GM03348 (cell line): ENCODE data around the gene KAZN.

ENCODE experiments used
- DNase-seq: peaks from one replicate; pipeline ENCODE4 v3.0.0; 2012; ENCODE audit warnings: low spot score

KAZN gene

GRCh38 chr1:14913482-14914177 is 315.1 kb downstream of the KAZN start:
- no peak for DNase-seq

DNA sequence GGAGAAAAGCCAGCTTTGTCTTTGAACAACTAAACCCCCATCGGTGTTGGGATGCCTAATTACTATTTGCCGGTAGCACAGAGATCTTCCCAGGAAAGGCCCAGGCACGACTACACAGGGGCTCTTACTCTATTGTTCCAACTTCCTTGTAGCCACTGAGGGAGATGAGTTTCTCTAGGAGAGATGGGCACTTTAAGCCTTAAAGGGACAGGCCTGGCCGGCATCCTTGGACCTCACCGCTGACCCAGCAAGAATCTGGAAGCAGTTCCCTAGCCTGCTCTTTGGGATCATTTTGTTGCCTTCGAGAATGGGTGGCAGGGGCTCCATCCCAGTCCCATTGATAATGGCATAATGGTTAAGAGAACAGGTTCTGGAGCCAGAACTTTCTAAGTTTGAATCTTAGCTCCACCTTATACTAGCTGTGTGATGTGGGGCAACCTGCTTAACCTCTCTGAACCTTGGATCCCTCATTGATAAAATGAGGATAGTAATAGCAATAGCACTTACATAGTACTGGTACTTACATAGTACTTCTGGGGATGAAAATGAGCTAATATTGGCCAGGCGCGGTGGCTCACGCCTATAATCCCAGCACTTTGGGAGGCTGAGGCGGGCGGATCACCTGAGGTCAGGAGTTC is 316.0 kb downstream of the KAZN start:
- no peak for DNase-seq

- DNase-seq: peak; percentile 80
Measured at GRCh38 chr1:14915356-14916054, 317.0 kb downstream of the KAZN start.

GRCh38 chr1:14919289-14919688 is 320.8 kb downstream of the KAZN start:
- no peak for DNase-seq

GRCh38 chr1:14919751-14920150 is 321.3 kb downstream of the KAZN start:
- no peak for DNase-seq

DNA sequence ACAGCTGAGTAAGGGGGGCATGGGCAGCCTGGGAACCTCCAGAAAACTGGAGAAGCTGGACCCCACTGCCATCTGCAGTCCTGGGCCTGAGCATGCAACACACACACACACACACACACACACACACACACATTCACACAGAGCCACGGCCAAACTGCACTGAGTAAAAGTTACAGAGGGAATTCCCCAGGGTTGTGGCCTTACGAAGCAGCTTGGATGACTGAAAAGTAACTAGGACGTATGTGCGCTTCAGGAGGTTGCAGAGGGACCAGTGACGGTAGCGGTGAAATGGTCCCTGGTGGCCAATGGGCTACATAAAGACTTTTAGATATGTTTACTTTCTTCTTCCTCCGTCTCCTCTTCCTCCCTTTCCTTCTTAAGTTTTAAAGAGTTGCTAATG is 322.6 kb downstream of the KAZN start:
- no peak for DNase-seq

DNA sequence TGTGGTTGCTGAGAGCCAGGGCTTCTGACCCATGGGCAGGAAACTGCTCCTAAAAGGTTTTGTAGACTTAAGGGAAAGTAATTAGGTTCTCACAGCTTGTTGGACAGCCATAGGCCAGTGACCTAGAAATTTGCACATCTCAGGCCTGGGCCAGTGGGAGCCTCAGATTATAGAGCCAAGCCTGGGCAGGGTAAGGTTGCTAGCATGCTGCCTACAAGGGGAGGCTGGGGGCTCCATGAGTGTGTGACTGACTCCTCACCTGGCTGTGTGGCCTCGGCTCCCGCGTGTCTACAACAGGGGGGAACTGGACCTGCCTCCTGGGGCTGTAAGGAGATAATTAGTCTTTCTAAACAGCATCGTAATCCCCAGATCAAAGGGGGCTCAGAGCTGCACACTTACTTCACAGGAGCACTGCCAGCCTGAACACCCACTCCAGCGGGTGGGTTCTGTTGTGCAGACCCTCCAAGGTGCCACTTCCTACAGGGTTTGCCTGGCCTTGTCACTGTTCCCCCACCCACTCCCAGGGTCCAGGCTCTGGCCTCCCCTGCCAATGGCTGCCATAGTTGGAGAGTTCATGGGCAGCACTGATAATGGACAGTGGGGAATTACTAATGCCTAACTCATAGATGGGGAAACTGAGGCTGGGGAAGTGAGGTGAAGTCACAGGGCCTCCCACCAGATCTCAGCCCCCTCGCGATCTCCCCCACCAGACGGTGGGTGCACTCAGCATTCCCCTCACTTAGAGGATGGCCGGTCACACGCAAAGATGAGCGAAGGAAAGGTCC is 324.6 kb downstream of the KAZN start:
- DNase-seq: no peak

GRCh38 chr1:14923727-14924452 is 325.4 kb downstream of the KAZN start:
- peak; percentile 97 for DNase-seq

DNA sequence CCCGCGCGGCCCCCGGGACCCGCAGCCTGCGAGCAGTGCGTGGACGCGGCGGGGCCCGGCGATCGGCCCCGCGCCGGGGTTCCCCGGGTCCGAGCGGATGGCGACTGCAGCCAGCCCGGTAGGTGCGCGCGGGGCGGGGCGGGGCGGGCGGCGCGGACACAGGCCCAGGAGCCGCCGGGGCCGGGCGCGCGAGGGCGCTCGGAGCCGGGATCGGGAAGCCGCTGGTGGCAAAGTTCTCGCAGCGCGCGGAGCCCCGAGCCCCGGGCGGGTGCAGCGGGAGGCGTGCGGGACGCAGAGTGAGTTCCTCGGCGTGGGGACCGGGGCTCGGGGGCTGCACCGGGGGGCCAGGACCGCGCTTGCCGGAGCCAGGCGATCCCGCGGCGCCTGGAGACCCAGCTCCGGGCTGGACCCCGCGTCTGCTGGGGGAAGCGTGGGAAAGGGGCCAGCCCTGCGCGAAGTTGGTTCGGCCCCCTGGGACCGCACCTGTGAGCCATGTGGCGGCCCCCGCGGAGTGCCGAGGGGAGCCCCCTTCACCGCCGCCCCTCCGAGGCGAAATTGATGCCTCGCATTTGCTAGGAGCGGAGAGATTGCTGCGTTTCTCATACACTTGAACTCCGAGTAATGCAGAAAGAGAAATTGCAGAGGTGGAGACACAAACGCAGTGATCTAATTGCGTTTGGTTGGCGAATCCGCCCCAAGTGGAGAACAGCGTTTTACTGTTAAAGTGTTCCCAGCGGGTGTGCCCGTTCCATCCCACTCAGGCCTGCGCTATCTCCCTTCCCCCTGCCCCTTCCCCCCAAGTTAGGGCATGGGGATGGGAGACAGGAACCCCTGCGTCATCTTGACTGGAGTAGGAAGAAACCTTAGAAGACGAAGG is 326.2 kb downstream of the KAZN start:
- DNase-seq: peak; percentile 92

DNA sequence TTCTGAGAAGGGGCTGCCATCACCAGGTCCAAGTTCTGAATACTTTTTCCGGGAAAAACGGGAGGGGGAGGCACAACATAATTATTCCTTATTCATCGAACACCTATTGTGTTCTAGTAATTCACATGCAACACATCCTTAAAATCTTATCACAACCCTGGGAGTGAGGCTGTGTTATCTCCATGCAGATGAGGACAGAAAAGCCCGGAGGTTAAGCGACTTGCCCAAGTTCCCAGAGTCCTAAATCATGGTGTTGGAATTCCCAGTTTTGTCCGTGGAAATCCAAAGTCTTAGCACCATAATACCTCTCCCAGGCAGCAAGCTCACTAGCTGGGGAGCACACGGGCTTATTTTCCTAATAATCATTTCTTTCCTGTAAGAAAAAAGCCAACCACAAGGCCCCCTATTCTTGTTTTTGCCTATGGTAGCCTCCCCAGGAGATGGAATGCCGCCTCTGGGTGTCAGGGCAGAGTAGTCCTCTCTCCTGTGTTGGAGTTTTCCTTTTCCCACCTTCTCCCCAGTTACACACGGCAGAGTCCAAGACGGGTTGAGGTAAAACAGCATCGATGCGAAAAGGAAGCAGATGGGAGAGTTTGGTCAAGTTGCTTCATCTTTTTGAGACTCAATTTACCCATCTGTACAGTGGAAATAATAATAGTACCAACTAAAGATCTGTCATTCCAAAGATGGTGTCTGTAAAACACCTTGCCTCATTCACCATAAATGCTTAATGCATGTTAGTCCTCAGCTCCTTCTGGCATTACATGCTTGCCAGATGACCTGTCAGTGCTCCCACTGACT is 327.1 kb downstream of the KAZN start:
- DNase-seq: no peak

- no peak for DNase-seq
Measured at GRCh38 chr1:14926229-14926628, 327.7 kb downstream of the KAZN start.

GRCh38 chr1:14926818-14927575 is 328.5 kb downstream of the KAZN start:
- no peak for DNase-seq

- DNase-seq: no peak
Measured at GRCh38 chr1:14928412-14928811, 329.9 kb downstream of the KAZN start.

- DNase-seq: no peak
Measured at GRCh38 chr1:14928886-14929546, 330.5 kb downstream of the KAZN start.

GRCh38 chr1:14929547-14930246 is 331.2 kb downstream of the KAZN start:
- peak; percentile 66 for DNase-seq

DNA sequence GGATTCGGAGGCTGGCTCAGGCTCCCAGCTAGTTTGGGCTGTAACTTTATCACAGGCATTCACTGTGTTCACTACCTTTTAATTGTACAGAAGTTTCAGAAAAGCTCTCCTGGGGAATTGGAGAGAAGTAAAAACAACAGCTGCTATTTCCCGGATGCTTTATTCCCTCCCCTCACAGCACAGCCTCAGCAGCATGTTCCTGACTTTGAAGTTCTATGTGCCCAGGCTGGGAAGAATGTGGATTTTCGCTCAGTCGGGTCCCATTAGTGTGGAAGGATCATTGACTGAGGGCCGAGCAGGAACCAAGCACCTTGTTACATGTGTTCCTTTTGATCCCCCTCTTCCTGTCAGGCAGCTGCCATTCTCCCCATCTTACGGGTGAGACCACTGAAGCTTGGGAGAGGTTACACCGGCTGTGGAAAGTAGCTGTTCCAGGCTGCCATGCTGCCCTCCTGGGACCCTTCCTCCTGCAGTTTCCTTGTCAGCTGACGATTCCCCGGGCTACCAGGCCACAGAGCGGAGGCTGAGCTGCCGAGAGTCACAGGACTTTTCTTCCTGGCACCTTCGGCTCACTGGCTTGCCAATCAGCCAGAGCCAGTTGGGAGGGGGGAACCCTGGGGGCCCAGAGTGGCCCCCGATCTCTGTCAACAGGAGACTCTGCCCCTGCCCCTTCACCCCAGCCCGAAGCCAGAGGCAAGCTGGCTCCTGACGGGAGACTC is 331.9 kb downstream of the KAZN start:
- no peak for DNase-seq

DNA sequence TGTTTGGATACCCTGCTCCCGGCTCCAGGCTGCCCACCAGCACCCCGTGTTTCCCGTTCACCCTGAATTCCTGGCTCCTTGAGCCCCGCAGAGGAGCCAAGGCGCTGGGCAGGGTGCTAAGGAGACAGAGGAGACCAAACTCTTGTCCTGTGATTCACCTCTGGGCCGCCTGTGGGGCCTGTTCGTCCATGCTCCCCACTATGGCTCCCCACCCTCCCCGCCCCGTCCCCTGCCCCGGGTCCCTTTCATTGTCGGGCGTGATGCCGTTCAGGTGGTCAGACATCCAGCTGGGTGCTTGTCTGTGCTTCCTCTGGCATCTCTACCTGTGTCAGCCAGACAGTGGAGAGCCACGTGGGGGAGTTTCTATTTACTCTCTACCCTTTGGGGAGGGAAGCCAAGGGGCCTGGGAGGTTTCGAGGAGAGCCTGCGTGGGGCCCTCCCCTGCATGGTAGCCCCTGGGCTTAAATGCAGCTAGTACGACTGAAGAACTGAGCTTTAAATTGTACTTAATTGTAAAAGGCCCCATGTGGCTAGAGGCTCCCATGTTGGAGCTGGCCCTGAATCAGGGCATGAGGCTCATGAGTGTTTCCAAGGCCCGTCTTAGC is 333.7 kb downstream of the KAZN start:
- no peak for DNase-seq
